HG03521 (cell line): ENCODE data around the gene KCTD16.

Experiments
- ATAC-seq: cut with Tn5 transposase; IDR thresholded peaks from one replicate; pipeline ENCODE4 v1.9.1; 2021; ENCODE audit warnings: mild to moderate bottlenecking, moderate library complexity; ENCODE audit not compliant: unreplicated experiment

The KCTD16 gene

DNA sequence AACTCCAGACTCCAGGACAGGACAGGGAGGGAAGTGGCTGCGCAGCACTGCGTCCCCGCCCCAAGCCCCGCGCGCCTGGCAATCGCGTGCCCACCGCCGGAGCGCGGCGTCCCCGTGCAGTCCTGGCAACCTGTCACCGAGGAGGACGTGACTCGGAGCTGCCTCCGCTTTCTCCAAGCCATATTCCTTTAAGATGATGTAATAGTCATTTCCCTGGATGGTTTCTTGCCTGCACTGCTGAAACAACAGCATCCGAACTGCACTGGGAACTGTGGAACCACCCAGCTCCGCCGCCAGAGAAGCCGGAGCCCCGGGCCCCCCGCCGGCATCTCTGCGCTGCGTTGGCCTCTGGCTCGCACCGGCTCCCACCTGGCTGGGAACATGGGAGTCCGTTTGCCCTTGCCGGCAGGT is 34.5 kb downstream of the KCTD16 start:
- ATAC-seq, result no peak

DNA sequence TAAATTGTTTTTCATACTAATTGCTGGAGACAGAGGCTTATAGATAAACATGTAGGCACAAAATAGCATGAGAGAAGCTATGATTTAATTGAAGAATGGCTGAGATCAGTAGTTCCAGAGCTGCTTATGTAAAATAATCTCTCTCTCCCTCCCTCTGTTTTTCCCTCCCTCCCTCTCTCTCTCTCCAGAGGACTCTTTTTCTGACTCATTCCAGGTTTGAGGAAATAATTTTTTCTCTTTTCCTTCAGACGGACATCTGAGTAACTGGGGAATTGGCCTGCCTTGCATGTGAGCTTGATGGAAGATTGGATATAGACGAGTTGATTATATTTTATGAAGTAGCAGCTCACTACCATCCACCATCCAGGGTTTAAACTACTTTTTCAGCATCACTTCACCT is 35.5 kb downstream of the KCTD16 start:
- ATAC-seq, result no peak

DNA sequence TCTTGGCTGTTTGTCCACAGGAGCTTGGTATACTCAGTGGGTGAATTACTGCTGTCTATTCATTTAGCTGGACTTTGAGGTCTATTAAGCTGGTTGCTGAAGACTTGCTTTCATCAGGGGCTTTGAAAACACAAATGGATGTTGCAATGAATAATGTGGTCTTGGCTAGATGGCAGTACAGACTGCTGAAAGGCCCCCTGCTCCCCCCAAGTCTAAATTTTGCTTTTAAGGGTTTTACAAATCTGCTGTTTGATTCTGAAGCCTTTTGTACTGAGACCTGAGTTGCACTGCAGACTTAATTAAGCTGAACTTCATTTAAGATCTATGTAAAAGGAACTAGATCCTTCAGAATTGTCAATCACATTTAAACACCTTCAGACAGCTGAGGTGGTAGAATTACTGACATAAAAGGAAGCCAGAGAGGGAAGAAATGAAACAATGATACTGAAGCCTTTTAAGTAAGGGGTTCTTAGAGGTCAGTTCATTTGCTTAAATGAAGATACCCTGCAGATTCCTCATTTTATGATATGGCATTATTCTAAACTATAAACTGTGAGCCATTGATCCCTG is 37.3 kb downstream of the KCTD16 start:
- ATAC-seq, result no peak

DNA sequence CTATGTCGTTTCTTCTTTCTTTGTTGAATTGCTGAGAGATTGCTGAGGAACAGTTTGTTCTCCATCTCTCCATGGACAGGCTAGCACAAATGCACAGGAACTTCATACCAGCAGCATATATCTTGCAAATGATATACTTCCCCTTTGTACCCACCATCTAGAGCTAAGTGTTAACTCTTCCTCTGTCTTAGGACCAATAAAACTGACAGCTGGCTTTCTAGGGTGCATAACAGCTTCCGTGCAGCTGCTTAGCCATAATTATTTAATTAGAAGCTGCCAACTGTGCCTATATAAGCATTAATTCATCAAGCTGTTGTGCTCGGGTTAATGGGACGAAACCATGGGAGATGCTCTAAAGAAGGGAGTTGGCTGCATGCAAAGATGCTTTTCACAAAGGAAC is 38.7 kb downstream of the KCTD16 start:
- ATAC-seq, result no peak

DNA sequence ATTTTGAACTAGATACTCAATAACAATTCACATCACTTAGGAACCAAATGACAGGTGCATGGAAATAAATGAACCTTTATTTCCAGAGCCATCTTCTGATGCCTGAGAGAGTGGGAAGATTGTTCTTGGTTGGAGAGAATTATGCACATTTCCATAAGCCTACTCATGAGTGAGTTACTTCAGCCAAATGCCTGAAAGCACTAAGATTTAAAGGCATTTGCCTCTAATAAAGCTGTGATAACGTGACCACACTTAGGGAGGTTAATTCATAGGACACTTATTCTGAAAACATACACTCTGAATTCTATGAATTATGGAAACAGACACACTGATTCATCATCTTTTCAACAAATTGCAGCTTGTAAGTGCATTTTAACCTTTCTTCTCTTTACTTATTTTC is 40.0 kb downstream of the KCTD16 start:
- ATAC-seq, result no peak

DNA sequence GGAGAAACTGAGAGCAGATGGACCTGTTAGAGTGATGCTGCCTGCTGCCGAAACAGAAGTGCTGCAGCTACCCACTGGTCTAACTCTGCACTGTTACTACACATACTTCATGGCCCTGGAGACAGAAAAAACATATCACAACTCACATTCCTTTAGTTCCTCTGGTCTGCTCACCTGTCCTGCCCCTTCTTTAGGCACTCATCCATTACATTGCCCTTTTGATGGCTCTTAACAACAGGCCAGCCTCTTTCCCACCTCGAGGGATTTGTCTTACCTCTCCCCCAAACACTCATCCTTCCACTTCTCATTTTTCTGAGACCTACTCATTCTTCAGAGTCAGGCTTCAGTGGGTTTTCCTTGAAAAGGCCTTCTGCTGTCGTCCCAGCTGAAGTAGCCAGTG is 49.2 kb downstream of the KCTD16 start:
- ATAC-seq, result no peak

DNA sequence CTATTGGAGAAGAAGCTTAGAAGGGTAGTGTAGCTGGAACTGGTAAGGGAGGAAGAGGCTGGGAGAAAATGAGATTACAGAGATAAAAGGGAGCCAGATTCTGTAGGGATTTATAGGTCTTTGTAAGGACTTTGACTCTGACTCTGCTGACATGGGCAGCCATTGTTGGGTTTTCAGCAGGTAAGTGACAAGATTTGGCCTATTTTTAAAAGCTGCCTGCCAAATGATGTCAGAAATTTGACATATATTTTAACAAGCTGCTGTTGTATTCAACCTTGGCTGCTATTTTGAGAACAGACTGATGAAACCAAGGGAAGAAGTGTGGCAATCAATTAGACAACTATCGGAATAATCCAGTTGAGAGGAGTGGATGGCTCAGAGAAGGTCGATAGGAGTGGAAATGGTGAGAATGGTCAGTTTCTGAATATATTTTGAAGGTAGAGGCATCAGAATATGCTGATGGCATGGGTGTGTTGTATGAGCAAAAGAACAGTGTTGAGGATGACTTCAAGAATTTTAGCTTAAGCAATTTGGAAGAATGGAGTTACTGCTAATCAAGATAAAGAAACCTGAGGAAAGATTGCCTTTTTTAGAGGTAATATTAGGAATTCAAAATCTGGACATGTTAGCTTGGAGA is 56.8 kb downstream of the KCTD16 start:
- ATAC-seq, result no peak

DNA sequence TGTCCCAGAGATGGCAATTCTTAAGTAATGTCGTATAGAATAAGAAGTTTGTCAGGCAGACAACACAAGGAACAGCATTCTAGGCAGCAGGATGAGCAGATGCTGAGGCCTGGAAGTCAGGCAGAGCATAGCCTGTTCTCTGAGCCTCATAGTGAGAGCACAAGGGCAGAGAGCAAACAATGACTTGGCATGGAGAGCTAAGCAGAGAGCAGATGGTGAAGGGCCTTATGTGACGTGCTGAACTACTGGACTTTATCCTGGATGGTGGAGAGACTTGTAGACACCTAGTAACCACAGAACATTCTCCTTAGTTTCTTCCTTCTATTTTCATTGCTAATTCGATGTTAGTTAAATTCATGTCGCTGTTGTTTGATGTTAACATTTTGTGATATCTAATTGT is 60.1 kb downstream of the KCTD16 start:
- no peak for ATAC-seq

DNA sequence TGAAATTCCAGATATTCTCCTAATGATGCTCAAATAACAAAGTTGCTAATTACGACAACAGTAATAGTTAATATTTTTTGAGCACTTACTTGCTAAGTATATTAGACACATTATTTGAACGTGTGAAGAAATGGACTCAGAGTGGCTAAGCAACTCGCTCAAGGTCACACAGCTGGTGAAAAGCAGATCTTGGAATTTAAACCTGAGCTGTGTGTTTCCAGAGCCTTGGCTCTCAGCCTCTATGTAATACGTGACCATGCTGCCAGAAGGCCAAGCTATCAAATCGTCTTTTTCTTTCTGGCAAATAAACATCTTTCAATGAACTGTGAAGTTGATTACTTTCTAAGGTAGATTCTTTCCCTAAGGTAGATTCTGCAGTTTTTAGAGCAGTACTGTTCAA is 61.6 kb downstream of the KCTD16 start:
- no peak for ATAC-seq

DNA sequence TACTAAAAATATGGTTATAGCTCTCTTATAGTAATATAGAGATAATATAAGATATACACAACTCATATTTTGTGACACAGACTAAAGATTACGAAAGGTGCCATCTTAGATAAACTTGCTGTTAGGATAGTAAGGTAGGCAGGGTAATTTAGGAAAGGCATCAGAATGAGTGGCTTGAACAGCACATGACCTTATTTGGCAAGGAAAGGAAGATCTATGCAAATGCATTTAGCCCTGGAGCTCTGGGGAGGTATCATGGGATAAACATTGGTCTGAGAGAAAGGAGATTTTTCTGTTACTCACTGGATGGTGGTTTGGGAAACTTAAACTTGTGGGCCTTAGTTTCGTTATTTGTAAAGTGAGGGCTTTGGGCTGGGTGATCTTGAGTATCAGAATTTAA is 65.8 kb downstream of the KCTD16 start:
- ATAC-seq, result no peak

DNA sequence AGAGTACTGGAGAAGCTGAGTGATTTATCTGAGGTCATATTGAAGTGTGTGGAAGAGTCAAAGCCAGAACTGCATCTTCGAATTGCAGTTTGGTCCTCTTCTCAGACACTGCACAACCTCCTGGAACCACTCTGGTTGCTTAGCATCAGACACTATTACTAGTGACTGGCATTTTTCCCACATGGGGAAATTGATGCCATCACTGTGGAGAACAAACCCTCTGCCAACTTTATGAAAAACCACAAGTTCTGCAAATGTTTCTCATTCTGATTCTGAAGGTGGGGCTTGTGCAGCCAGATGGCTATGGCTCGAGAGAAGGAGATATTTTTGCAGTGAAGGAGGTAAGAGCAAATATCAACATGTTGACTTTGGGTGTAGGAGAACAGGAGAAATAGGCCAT is 67.2 kb downstream of the KCTD16 start:
- no peak for ATAC-seq

DNA sequence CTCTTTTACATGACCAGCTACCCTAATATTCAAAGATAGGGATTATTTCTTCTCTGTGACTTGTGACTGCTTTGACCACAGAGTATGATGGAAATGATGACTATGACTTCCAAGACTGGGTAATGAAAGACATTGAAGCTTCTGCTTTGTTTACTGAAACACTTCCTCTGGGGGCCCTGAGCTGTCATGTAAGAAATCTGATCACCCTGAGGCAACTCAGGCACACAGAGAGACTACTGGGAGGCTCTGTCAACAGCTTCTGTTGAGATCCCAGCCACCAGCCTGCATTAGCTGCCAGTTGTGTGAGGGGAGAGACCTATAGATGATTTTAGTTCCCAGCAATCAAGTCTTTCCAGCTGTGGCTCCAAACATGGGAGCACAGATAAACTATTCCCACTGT is 76.5 kb downstream of the KCTD16 start:
- ATAC-seq, result no peak

DNA sequence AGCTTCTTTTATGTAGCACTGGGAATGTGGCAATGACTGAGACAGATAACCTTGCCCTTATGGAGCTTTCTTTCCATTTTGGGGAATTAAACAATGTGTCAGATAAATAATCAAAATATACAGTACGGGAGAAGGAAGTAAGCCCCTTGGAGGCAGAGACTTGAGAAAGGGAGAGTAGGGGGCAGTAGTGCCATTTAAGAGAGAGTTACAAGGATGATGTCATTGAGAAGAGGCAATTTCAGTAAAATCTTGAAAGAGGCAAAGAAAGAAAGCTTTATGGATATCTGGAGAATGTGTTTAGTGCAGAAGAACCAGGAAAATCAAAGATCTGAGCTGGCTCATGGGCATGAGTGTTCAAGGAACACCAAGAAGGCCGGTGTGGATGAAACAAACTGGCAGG is 77.3 kb downstream of the KCTD16 start:
- no peak for ATAC-seq

DNA sequence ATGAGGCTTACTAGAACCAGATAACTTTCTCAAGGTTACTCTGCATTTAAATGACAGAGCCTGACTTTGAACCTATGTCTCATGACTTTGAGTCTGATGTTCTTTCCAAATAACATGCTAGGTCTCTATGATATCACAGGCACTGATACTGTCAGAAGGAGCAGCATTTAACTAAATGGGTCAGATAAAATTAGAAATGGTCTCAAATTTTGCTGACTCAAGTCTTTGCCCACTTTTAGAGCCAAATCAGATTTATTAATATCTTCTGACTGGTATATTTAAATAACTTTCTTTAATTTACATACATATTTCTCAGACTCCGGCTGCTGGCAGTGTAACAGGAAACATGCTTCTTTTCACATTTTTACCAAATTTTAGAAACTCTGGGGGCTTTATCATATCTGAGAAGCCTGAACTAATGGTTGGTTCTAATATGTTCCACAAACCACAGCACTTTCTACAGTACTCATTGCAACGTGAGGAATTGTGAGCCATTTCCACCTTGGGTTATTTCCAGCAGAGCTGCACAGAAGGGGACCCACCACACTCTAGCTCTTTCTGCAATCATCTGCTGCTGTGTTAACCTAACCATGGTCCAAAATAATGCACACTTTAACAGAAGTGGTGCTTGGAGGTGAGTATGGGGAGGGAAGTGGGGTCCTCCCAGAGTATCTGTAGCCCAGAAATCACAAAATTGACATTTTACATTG is 79.2 kb downstream of the KCTD16 start:
- no peak for ATAC-seq

DNA sequence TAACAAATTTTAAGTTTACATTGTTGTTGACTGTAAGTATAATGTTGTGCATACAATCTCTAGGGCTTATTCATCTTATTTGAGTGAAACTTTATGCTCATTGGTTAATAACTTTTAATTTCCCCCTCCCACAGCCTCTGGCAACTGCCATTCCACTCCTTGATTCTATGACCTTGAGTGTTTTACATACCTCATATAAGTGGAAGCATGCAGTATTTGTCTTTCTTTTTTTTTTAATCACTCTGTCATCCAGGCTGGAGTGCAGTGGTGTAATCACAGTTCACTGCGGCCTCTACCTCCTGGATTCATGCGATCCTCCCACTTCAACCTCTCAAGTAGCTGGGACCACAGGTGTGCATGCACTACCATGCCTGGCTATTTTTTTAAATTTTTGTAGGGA is 83.9 kb downstream of the KCTD16 start:
- no peak for ATAC-seq

DNA sequence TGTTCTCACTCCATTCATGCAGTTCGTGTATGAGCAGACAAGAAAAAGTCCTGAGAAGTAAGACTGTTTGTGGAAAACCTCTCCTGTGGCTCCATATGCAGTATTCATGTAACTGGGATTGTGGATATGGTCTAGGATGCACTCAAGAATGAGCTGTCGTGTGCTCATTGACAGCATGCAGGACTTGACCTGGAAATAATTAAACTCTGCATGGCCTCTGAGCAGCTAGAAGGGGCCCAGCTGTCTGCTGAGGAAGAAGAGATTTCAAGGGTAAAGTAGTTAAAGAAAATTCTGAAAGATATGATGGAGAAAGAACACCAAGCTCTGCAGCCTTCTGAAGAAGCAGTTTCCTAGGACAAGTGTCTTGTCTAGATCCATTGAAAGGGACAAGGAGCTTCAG is 89.4 kb downstream of the KCTD16 start:
- ATAC-seq, result no peak

DNA sequence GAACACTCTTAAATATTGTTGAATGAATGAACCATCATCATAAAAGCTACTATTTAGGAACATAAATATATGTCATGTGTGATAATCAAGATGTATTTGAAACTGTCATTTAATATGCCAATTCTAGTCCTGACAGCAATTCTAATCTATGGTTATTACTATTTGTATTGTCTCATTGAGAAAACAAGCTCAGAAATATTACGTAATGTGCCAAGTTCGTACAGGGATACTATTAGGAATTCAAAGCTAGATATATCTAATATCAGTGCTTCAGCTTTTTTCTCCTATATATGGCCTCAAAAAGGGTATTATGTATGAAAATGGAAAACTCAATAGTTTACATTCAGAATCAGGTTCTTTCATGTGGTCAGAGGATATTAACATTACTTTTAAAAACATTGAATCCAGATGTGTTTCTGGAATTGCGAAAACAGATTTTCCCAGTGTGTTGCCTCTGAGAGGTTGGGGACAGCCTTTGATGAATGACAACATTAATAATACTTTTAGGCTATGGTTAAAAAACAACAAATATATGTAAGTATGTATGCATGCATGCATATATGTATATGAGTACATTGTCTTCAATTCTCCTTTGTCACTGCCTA is 95.1 kb downstream of the KCTD16 start:
- no peak for ATAC-seq

DNA sequence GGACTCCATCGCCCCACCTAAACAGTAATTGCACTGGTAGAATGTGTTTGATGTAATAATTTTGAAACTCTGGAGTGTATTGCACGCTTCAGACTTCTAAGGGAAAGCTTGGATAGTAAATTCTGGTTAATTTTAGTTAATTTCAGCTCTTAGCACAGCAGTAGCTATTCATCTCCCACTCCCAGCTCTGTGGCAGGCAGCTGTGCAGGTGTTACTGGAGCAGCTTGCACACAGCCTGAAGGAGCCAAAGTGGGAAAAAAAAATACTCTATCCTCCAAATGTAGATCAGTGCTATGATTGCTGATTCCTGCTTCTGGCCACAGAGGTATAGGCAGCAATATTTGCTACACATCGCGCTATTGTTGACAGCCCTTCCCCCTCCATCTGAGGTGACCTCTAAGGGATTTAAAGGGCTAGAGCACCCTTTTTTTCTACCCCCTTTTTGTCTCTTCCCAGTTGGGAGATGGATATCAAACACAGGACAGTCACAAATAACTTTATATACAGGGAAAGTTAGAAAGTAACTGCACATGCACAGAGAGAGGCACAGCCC is 97.4 kb downstream of the KCTD16 start:
- no peak for ATAC-seq

DNA sequence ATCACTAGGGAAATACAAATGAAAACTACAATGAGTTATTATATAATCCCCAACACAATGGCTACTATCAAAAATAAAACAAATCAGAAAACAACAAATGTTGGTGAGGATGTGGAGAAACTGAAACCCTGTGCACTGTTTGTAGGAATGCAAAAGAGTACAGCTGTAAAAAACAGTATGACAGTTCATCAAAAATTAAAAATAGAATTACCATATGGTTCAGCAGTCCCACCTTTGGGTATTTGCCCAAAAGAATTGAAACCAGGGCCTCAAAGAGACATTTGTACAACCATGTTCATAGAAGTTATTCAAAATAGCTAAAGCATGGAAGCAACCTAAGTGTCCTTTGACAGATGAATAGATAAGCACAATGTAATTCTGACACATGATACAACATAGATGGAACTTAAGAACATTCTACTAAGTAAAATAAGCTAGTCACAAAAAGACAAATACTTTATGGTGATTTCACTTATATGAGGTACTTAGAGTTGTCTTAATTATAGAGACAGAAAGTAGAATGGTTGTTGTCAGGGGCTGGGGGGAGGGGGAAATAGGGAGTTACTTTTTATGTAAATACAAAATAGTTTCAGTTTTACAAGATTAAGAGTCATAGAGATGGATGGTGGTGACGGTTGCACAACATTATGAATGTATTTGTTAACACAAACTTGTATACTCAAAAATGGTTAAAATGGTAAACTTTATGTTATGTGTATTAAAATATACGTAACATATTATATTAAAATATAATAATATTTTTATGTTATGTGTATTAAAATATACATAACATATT is 102.8 kb downstream of the KCTD16 start:
- ATAC-seq, result no peak

DNA sequence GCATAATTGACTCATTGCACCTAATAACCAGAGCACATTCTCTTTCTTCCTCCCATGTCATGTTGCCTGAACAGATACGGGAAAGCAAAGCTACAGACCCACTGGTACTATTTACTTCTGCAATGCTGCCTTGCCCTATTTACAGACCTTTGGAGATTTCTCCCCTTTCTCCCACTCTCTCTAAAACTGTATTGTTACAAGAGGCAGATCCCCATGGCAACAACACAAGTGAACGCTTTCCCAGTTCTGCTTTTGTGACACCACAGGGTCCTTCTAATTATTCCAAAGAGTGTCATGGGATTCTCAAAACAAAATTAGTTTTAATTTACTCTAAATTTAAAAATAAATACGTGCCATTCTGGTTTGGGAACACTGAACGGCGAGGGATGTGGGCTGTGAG is 104.7 kb downstream of the KCTD16 start:
- ATAC-seq, result no peak
